Right atrium auricular region (tissue), 2 donors: ENCODE data around the gene IL17RD. TPM values are rescaled to one million over a fixed set of nuclear protein-coding genes. Genes with fewer than 3 reads are reported as not detected.

Experiments used
- DNase-seq: peaks from one replicate; pipeline ENCODE4 v3.0.0-alpha.2; 2019; ENCODE audit warnings: low spot score
- H3K27ac ChIP-seq, 2 donors: fragments of 200-600 bp; sonication (generic); 1 replicate in 1 of 2; 2 replicates in 1 of 2; pipeline ENCODE4 v1.5.1; 2016 to 2019
- H3K27me3 ChIP-seq, 2 donors: fragments of 200-600 bp; sonication (generic); one replicate each; pipeline versions ENCODE4 v1.5.1 to v1.6.0; 2017 to 2019
- H3K36me3 ChIP-seq: fragments of 200-600 bp; sonication (generic); one replicate; pipeline ENCODE4 v1.5.1; 2016
- H3K4me1 ChIP-seq, 2 donors: fragments of 200-600 bp; sonication (generic); one replicate each; pipeline versions ENCODE4 v1.5.1 to v1.6.0; 2017 to 2019
- H3K4me3 ChIP-seq, 2 donors: fragments of 200-600 bp; sonication (generic); 1 replicate in 1 of 2; 2 replicates in 1 of 2; pipeline ENCODE4 v1.5.1; 2017 to 2019; ENCODE audit warnings: mild to moderate bottlenecking in 1 of 2, moderate library complexity in 1 of 2
- H3K9me3 ChIP-seq, 2 donors: fragments of 200-600 bp; sonication (generic); one replicate each; pipeline ENCODE4 v1.5.1; 2019
- CTCF ChIP-seq, 2 donors: fragments of 200-600 bp; sonication (generic); IDR thresholded peaks; one replicate each; pipeline ENCODE4 v1.5.1; 2019; ENCODE audit warnings: antibody characterized with exemption in 2 of 2
- total RNA-seq, 2 donors: library from RNA; depleted of rRNA; stranded (reverse); fragments of >200 nt; gene quantifications; one replicate each; pipeline ENCODE4 v1.1.0, GENCODE V29; 2016

IL17RD gene
- total RNA-seq = 1 to 10 TPM; 2.1 to 2.8 TPM

- Histone ChIP-seq H3K4me3 (peak within 1 kb of the TSS; percentile 52 to 72), H3K27me3 (no peaks in the 10 kb centered on the region), H3K9me3 (no peaks in the 10 kb centered on the region), H3K36me3 (no peaks in the 10 kb centered on the region), H3K4me1 (peaks cover 0 to 50% of the 10 kb centered on the region in 2 donors), H3K27ac (peak within 1 kb of the TSS; percentile 25 to 51)
- TF ChIP-seq CTCF (IDR thresholded peaks at IDR 0.05) = no peak
- DNase-seq = no peak
Observed at GRCh38 chr3:57164657-57165573, at the start of gene IL17RD. IL17RD (minus strand) TSS chr3:57165353; CDS start chr3:57165286, 67 bp downstream.

- Histone ChIP-seq H3K9me3 (no peaks in the 10 kb centered on the region), H3K4me3 (no peak overlapping the region), H3K27ac (no peak overlapping the region), H3K4me1 (no peaks in the 10 kb centered on the region), H3K36me3 (no peaks in the 10 kb centered on the region), H3K27me3 (no peaks in the 10 kb centered on the region)
- DNase-seq = no peak
- no peak for TF ChIP-seq CTCF (IDR thresholded peaks at IDR 0.05)
Observed at GRCh38 chr3:57206423-57206822, 41.3 kb upstream of the IL17RD start.

DNA sequence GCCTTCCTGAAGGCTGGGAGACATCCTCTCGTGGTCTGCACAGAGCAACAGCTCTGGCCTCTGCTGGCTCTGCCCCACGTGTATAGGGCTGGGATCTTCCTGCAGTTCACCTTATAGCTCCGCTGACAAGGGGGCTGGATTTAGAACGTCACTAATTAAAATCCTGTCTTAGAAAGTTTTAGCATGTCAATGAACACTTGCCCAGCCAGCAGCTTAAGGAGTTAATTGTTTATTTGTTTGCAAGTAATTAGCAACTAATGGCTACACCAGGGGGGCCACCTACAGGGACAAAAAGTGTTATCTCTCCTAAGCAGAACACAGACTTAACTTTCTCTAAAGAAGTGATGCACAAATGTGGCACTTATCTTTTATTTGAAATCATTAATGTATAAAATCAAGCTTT, 34.7 kb upstream of the IL17RD start, which contains the start of gene HESX1:
TSS of gene HESX1 (minus strand) at position 84 of the 403 bp plus-strand sequence. CDS start at position 24, 60 bp downstream.
- TF ChIP-seq CTCF (IDR thresholded peaks at IDR 0.05) = no peak
- H3K4me1 ChIP-seq = no peaks in the 10 kb centered on the region
- no peaks in the 10 kb centered on the region for H3K36me3 ChIP-seq
- H3K4me3 ChIP-seq = no peak within 1 kb of the TSS
- no peak for DNase-seq
- H3K27ac ChIP-seq = no peak within 1 kb of the TSS
- no peaks in the 10 kb centered on the region for H3K9me3 ChIP-seq
- H3K27me3 ChIP-seq = no peaks in the 10 kb centered on the region

DNA sequence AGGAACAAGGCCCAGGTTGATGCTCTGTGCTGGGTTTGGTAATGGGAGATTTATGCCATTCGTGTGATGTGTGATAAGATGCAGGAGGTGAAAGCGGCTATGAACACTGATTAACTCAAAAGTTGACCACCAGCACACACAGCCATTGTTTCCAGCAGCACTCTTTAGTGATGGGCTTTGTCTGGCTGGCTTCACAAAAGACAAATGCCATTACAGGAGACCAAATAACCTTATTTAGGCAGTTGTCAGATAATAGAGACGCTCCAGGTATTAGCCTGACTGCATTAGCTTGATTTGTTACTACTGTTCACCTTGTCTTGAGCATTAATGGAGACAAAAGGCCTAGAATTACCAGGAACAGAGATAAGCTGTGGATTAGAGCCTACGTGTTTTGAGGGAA, 29.5 kb upstream of the IL17RD start:
- no peak for TF ChIP-seq CTCF (IDR thresholded peaks at IDR 0.05)

GRCh38 chr3:57192028-57192427, 26.9 kb upstream of the IL17RD start:
- no peak overlapping the region for H3K27ac ChIP-seq
- TF ChIP-seq CTCF (IDR thresholded peaks at IDR 0.05) = no peak
- DNase-seq = no peak
- no peaks in the 10 kb centered on the region for H3K4me1 ChIP-seq
- H3K4me3 ChIP-seq = no peak overlapping the region
- no peaks in the 10 kb centered on the region for H3K27me3 ChIP-seq
- no peaks in the 10 kb centered on the region for H3K9me3 ChIP-seq
- no peaks in the 10 kb centered on the region for H3K36me3 ChIP-seq

More for the DNA sequence above, 29.5 kb upstream of the IL17RD start:
- Histone ChIP-seq H3K27me3 (no peaks in the 10 kb centered on the region), H3K4me3 (no peak overlapping the region), H3K4me1 (no peaks in the 10 kb centered on the region), H3K36me3 (no peaks in the 10 kb centered on the region), H3K9me3 (no peaks in the 10 kb centered on the region), H3K27ac (no peak overlapping the region)
- no peak for DNase-seq
